ENCODE data around the gene CPTP. TPM values are rescaled to one million over a fixed set of nuclear protein-coding genes. Genes with fewer than 3 reads are reported as not detected.

CPTP gene
- total and polyA plus RNA-seq, 2 of the 13 experiments (the other 11 are each of a cell fraction or from before 2014, with no cell fraction given) = 5.5 to 9.3 TPM

DNA sequence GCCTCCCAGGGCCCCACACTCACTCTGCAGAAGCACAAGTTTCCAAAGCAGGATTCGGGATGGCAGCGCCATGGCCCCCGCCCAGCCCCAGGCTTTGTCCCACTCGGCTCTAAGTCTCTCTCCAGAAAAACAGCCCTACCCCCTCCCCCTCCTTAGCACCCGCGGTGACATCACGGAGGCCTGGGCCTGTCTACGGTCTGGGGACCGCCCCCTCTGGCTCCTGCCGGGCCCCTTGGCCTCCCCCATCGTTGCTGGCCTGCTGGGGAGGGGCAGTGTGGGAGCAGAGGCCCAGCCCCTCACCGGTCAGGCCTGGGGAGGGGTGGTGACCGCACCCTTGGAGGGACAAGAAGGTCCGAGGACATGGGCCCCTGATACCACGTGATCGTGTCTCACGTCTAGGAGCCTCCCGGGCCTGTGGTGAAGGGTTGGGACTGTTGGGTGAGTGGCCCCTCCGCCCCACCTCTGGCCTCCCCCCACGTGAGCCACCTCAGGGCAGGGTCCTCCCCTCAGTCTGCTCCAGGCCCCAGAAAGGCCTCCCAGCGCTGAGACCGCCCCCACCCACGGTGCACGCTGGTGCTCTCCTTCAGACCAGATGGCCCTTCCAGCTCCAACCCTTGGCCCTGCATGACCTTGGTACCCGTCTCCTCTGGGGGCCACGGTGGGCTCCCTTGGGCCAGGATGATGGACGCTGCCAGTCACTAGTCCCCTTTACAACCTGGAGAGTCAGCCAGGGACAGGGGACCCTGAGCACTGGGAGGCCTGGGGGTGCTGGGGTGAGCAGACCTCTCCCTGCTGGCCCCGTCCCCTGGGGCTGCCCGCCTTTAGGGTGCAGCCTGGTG, 34.0 kb downstream of the CPTP start, which contains the start of gene MXRA8 (continued):
- no peak; the same call in 1 of the 2 replicates for TF ChIP-seq NFKB2 (CRISPR knock-in tag; IDR thresholded peaks at IDR 0.05; ENCODE audit: borderline replicate concordance)
- no peak; the same call in none of the 2 replicates for TF ChIP-seq TGIF2 (CRISPR knock-in tag; IDR thresholded peaks at IDR 0.05)
- TF ChIP-seq DNMT1 (CRISPR knock-in tag; IDR thresholded peaks at IDR 0.05) = no peak
- no peak for TF ChIP-seq HMGA1 (CRISPR knock-in tag; conservative IDR thresholded peaks at IDR 0.05)
- TF ChIP-seq, protein P1, sequence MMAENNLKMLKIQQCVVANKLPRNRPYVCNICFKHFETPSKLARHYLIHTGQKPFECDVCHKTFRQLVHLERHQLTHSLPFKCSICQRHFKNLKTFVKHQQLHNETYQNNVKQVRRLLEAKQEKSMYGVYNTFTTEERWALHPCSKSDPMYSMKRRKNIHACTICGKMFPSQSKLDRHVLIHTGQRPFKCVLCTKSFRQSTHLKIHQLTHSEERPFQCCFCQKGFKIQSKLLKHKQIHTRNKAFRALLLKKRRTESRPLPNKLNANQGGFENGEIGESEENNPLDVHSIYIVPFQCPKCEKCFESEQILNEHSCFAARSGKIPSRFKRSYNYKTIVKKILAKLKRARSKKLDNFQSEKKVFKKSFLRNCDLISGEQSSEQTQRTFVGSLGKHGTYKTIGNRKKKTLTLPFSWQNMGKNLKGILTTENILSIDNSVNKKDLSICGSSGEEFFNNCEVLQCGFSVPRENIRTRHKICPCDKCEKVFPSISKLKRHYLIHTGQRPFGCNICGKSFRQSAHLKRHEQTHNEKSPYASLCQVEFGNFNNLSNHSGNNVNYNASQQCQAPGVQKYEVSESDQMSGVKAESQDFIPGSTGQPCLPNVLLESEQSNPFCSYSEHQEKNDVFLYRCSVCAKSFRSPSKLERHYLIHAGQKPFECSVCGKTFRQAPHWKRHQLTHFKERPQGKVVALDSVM (CRISPR knock-in tag; IDR thresholded peaks at IDR 0.05) = peak; percentile 70
- TF ChIP-seq MED8 (CRISPR knock-in tag; IDR thresholded peaks at IDR 0.05; ENCODE audit: insufficient replicate concordance) = peak; percentile 58
- TF ChIP-seq, protein P2, sequence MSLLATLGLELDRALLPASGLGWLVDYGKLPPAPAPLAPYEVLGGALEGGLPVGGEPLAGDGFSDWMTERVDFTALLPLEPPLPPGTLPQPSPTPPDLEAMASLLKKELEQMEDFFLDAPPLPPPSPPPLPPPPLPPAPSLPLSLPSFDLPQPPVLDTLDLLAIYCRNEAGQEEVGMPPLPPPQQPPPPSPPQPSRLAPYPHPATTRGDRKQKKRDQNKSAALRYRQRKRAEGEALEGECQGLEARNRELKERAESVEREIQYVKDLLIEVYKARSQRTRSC (CRISPR knock-in tag; IDR thresholded peaks at IDR 0.05; ENCODE audit: low read depth) = no peak
- TF ChIP-seq TRIM24 (CRISPR knock-in tag; IDR thresholded peaks at IDR 0.05) = no peak
- no peak for TF ChIP-seq ZNF720 (CRISPR knock-in tag; IDR thresholded peaks at IDR 0.05)
- TF ChIP-seq SP1 (IDR thresholded peaks at IDR 0.05) = no peak
- peak; percentile 51 for TF ChIP-seq SP1 (CRISPR knock-in tag; IDR thresholded peaks at IDR 0.05)
- TF ChIP-seq, protein P3, sequence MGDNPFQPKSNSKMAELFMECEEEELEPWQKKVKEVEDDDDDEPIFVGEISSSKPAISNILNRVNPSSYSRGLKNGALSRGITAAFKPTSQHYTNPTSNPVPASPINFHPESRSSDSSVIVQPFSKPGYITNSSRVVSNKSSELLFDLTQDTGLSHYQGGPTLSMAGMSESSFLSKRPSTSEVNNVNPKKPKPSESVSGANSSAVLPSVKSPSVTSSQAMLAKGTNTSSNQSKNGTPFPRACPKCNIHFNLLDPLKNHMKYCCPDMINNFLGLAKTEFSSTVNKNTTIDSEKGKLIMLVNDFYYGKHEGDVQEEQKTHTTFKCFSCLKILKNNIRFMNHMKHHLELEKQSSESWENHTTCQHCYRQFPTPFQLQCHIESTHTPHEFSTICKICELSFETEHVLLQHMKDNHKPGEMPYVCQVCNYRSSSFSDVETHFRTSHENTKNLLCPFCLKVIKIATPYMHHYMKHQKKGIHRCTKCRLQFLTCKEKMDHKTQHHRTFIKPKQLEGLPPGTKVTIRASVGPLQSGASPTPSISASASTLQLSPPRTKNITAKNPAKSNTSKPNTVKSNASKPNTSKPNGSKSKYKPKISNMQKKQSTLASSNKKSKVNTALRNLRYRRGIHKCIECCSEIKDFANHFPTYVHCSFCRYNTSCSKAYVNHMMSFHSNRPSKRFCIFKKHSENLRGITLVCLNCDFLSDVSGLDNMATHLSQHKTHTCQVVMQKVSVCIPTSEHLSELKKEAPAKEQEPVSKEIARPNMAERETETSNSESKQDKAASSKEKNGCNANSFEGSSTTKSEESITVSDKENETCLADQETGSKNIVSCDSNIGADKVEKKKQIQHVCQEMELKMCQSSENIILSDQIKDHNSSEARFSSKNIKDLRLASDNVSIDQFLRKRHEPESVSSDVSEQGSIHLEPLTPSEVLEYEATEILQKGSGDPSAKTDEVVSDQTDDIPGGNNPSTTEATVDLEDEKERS (CRISPR knock-in tag; IDR thresholded peaks at IDR 0.05) = peak; percentile 87; the same call in 1 of the 2 replicates
- no peak for TF ChIP-seq ZNF703 (CRISPR knock-in tag; IDR thresholded peaks at IDR 0.05; ENCODE audit: borderline replicate concordance)
- TF ChIP-seq, protein P4, sequence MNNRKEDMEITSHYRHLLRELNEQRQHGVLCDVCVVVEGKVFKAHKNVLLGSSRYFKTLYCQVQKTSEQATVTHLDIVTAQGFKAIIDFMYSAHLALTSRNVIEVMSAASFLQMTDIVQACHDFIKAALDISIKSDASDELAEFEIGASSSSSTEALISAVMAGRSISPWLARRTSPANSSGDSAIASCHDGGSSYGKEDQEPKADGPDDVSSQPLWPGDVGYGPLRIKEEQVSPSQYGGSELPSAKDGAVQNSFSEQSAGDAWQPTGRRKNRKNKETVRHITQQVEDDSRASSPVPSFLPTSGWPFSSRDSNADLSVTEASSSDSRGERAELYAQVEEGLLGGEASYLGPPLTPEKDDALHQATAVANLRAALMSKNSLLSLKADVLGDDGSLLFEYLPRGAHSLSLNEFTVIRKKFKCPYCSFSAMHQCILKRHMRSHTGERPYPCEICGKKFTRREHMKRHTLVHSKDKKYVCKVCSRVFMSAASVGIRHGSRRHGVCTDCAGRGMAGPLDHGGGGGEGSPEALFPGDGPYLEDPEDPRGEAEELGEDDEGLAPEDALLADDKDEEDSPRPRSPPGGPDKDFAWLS (CRISPR knock-in tag; IDR thresholded peaks at IDR 0.05; ENCODE audit: borderline replicate concordance) = no peak
- TF ChIP-seq ZNF564 (CRISPR knock-in tag; IDR thresholded peaks at IDR 0.05) = no peak
- no peak for TF ChIP-seq ZNF747 (CRISPR knock-in tag; IDR thresholded peaks at IDR 0.05; ENCODE audit: borderline replicate concordance)
- peak; percentile 7; the same call in 1 of the 2 replicates for TF ChIP-seq FOXO1 (CRISPR knock-in tag; IDR thresholded peaks at IDR 0.05)
- TF ChIP-seq, protein P5, sequence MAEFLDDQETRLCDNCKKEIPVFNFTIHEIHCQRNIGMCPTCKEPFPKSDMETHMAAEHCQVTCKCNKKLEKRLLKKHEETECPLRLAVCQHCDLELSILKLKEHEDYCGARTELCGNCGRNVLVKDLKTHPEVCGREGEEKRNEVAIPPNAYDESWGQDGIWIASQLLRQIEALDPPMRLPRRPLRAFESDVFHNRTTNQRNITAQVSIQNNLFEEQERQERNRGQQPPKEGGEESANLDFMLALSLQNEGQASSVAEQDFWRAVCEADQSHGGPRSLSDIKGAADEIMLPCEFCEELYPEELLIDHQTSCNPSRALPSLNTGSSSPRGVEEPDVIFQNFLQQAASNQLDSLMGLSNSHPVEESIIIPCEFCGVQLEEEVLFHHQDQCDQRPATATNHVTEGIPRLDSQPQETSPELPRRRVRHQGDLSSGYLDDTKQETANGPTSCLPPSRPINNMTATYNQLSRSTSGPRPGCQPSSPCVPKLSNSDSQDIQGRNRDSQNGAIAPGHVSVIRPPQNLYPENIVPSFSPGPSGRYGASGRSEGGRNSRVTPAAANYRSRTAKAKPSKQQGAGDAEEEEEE (CRISPR knock-in tag; IDR thresholded peaks at IDR 0.05; ENCODE audit: borderline replicate concordance) = no peak
